ENCODE results near the gene C10orf143.
A peak's percentile ranks its signal among the peaks of the same experiment; 100 is the strongest.

Gene C10orf143

DNA sequence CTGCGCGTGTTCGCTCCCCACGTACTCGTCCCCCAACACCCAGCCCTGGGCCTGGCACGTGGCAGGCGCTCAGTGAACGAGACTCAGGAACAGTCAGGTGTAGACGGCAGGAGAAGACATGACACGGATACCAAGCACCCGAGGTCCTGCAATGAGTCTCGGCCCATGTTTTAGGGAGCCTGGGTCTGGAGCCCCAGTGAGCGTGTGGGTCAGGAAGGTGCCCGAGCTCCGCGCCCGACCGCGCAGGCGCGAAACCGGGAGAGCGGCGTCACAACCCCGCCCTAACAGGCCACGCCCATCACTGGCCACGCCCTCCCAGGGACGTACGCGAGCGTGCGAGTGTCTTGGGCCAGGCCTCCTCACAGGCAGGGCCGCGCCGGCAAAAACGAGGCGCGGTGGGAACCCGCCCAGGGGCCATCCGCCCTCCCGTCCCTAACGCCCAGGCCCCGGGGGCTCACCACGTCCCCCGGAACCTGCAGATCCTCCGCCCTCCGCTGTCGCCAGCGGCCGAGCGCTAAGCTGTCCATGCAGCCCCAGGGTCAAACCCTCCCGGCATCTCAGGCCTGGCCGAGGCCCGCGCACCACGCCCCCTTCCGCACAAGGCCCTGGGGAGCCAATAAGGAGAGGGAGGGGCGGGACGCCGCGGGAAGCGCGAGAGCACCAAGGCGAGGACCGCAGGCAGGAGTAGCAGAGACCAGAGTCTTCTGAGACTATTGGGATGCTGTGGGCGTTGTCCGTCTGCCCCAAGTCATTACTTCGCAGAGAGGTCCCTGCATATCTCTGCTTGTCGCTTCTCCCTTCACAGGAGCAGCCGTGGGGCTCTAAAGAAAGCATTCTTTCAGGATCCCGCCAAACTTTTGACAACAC lies at the start of gene C10orf143:
TSS of gene C10orf143 (minus strand) at position 585 of the 867 bp plus-strand sequence. CDS start at position 527, 58 bp downstream.
- Histone ChIP-seq H2AFZ (ENCODE audit: low read length) (0 out of 2 replicates have a peak within 1 kb of the TSS, but pooled peaks have one; percentile 39), H3K9me3 (ENCODE audit: low read length) (no peaks in the 10 kb centered on the region), H3K27ac (ENCODE audit: low read depth, low read length, poor library complexity, severe bottlenecking) (peak within 1 kb of the TSS; percentile 77), H3K9me2 (ENCODE audit: low read depth, low read length) (no peaks in the 10 kb centered on the region), H3K4me3 (ENCODE audit: low read depth, low read length, poor library complexity, severe bottlenecking) (peak within 1 kb of the TSS; percentile 79), H3K27me3 (ENCODE audit: insufficient read depth, low read length) (no peaks in the 10 kb centered on the region), H4K20me1 (ENCODE audit: insufficient read depth, low read length) (no peaks in the 10 kb centered on the region), H3K36me3 (ENCODE audit: insufficient read depth, low read length) (no peaks in the 10 kb centered on the region; the same call in 1 of the 2 replicates), H3K4me1 (ENCODE audit: insufficient read depth, low read length, severe bottlenecking) (peaks cover 29% of the 10 kb centered on the region), H3F3A (ENCODE audit: insufficient read depth, low read length) (no peaks in the 10 kb centered on the region), H3K4me2 (ENCODE audit: low read length) (peak within 1 kb of the TSS; percentile 85), H3K79me2 (ENCODE audit: insufficient read depth, low read length) (no peaks in the 10 kb centered on the region; the same call in 1 of the 2 replicates), H3K9ac (ENCODE audit: low read length) (peak within 1 kb of the TSS; percentile 89)
- TF ChIP-seq, protein P1, sequence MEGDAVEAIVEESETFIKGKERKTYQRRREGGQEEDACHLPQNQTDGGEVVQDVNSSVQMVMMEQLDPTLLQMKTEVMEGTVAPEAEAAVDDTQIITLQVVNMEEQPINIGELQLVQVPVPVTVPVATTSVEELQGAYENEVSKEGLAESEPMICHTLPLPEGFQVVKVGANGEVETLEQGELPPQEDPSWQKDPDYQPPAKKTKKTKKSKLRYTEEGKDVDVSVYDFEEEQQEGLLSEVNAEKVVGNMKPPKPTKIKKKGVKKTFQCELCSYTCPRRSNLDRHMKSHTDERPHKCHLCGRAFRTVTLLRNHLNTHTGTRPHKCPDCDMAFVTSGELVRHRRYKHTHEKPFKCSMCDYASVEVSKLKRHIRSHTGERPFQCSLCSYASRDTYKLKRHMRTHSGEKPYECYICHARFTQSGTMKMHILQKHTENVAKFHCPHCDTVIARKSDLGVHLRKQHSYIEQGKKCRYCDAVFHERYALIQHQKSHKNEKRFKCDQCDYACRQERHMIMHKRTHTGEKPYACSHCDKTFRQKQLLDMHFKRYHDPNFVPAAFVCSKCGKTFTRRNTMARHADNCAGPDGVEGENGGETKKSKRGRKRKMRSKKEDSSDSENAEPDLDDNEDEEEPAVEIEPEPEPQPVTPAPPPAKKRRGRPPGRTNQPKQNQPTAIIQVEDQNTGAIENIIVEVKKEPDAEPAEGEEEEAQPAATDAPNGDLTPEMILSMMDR (IDR thresholded peaks at IDR 0.05; ENCODE audit: low read length) = no peak
- no peak for TF ChIP-seq EZH2 (IDR thresholded peaks at IDR 0.05; ENCODE audit: borderline replicate concordance, low read length)

DNA sequence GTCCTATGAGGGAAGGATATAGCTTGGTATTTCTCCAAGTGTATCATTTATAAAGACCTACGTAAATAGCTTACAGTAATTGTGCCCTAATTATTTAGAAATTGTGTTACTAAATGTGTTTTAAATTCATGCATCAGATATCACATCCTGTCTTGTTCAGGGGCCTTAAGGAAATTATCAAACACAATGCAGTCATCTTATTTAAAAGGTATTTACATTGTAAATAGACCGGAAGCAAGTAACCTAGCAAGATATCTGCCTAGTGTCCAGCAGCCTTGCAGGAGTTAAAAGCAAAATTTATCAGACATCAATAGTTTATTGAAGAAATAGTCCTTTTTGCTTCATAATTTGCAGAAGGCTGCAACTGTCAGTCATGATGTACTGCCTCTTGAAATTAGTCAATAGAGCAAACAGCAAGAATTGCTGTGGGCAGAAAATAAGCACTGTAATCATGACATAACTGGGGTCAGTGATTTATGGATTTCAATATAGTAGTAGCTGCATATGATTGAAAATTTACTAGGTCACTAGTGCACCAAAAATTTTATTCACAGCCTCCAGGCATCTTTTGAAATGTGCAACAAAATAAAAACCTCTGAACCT lies 48.7 kb upstream of the C10orf143 start:
- Histone ChIP-seq H3K79me2 (ENCODE audit: insufficient read depth, low read length) (peaks cover 33% of the 10 kb centered on the region), H2AFZ (ENCODE audit: low read length) (no peak overlapping the region)

DNA sequence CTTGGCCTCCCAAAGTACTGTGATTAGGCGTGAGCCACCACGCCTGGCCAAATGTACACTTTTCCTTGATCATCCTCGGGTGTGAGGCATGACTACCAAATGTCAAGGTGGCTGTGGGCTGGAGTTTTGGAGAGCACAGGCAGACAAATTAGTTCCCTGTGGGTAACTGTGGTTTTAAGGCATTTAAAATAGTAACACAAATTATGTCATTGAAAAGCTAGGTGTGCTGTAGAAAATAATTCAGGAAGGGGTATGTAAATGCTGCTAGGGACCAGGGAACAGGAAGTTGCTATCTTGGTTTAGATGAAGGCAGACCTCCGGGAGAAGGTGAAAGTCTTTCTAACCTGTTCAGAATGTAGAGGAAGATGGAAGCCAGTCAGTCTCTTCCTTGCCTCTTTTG lies 35.4 kb upstream of the C10orf143 start:
- Histone ChIP-seq H3K79me2 (ENCODE audit: insufficient read depth, low read length) (peaks cover 65% of the 10 kb centered on the region), H3K4me2 (ENCODE audit: low read length) (peak overlapping the region; percentile 19; the same call in 1 of the 2 replicates), H4K20me1 (ENCODE audit: insufficient read depth, low read length) (no peaks in the 10 kb centered on the region), H3F3A (ENCODE audit: insufficient read depth, low read length) (no peaks in the 10 kb centered on the region), H3K4me3 (ENCODE audit: low read depth, low read length, poor library complexity, severe bottlenecking) (no peak overlapping the region), H3K36me3 (ENCODE audit: insufficient read depth, low read length) (peaks cover 70% of the 10 kb centered on the region), H3K27me3 (ENCODE audit: insufficient read depth, low read length) (no peaks in the 10 kb centered on the region), H3K9ac (ENCODE audit: low read length) (no peak overlapping the region), H3K9me2 (ENCODE audit: low read depth, low read length) (no peaks in the 10 kb centered on the region), H3K9me3 (ENCODE audit: low read length) (no peaks in the 10 kb centered on the region), H3K4me1 (ENCODE audit: insufficient read depth, low read length, severe bottlenecking) (peaks cover 31% of the 10 kb centered on the region), H2AFZ (ENCODE audit: low read length) (no peak overlapping the region), H3K27ac (ENCODE audit: low read depth, low read length, poor library complexity, severe bottlenecking) (peak overlapping the region; percentile 18)
- TF ChIP-seq, protein P1 (IDR thresholded peaks at IDR 0.05; ENCODE audit: low read length) = no peak
- TF ChIP-seq EZH2 (IDR thresholded peaks at IDR 0.05; ENCODE audit: borderline replicate concordance, low read length) = no peak

More for the DNA sequence above, 48.7 kb upstream of the C10orf143 start:
- no peaks in the 10 kb centered on the region for H3K9me3 ChIP-seq (ENCODE audit: low read length)
- no peaks in the 10 kb centered on the region for H4K20me1 ChIP-seq (ENCODE audit: insufficient read depth, low read length)
- no peaks in the 10 kb centered on the region for H3K27me3 ChIP-seq (ENCODE audit: insufficient read depth, low read length)
- H3K27ac ChIP-seq (ENCODE audit: low read depth, low read length, poor library complexity, severe bottlenecking) = no peak overlapping the region
- no peak overlapping the region for H3K9ac ChIP-seq (ENCODE audit: low read length)
- H3K36me3 ChIP-seq (ENCODE audit: insufficient read depth, low read length) = peaks cover 75% of the 10 kb centered on the region
- no peak for TF ChIP-seq EZH2 (IDR thresholded peaks at IDR 0.05; ENCODE audit: borderline replicate concordance, low read length)
- TF ChIP-seq, protein P1 (IDR thresholded peaks at IDR 0.05; ENCODE audit: low read length) = no peak
- no peak overlapping the region for H3K4me2 ChIP-seq (ENCODE audit: low read length)
- no peaks in the 10 kb centered on the region for H3F3A ChIP-seq (ENCODE audit: insufficient read depth, low read length)
- H3K4me3 ChIP-seq (ENCODE audit: low read depth, low read length, poor library complexity, severe bottlenecking) = no peak overlapping the region
- peaks cover 14% of the 10 kb centered on the region for H3K4me1 ChIP-seq (ENCODE audit: insufficient read depth, low read length, severe bottlenecking)
- H3K9me2 ChIP-seq (ENCODE audit: low read depth, low read length) = no peaks in the 10 kb centered on the region
